ENCODE results near the gene NAALADL2.

DNA sequence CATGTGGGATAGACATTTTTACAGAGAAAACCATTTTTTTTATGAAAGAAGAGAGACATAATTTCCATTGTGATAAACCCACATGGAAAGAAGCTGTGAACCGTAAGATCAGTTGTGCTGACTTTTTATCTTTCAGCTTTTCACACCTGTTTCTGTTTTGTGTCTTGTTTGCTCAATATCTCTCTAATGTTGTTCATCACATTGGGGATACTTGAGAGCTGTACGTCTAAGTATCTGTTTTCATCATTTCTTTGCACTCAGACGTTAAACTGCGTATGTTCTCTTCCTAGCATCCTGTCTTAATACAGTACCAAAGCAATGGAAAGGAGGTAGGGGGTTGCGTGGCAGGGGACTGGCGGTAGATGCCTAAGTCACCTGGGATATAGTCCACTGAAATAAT is 449.0 kb downstream of the NAALADL2 start:
- TF ChIP-seq, protein P1, sequence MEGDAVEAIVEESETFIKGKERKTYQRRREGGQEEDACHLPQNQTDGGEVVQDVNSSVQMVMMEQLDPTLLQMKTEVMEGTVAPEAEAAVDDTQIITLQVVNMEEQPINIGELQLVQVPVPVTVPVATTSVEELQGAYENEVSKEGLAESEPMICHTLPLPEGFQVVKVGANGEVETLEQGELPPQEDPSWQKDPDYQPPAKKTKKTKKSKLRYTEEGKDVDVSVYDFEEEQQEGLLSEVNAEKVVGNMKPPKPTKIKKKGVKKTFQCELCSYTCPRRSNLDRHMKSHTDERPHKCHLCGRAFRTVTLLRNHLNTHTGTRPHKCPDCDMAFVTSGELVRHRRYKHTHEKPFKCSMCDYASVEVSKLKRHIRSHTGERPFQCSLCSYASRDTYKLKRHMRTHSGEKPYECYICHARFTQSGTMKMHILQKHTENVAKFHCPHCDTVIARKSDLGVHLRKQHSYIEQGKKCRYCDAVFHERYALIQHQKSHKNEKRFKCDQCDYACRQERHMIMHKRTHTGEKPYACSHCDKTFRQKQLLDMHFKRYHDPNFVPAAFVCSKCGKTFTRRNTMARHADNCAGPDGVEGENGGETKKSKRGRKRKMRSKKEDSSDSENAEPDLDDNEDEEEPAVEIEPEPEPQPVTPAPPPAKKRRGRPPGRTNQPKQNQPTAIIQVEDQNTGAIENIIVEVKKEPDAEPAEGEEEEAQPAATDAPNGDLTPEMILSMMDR (IDR thresholded peaks at IDR 0.05): no peak
- TF ChIP-seq EZH2 (IDR thresholded peaks at IDR 0.05; ENCODE audit: borderline replicate concordance, insufficient read depth, low read depth, low read length, poor library complexity, severe bottlenecking): no peak

Measured in B cell (primary cell).